ENCODE results near the gene CENPF. TPM values are rescaled to one million over a fixed set of nuclear protein-coding genes. Genes with fewer than 3 reads are reported as not detected.

Gene CENPF, protein sequence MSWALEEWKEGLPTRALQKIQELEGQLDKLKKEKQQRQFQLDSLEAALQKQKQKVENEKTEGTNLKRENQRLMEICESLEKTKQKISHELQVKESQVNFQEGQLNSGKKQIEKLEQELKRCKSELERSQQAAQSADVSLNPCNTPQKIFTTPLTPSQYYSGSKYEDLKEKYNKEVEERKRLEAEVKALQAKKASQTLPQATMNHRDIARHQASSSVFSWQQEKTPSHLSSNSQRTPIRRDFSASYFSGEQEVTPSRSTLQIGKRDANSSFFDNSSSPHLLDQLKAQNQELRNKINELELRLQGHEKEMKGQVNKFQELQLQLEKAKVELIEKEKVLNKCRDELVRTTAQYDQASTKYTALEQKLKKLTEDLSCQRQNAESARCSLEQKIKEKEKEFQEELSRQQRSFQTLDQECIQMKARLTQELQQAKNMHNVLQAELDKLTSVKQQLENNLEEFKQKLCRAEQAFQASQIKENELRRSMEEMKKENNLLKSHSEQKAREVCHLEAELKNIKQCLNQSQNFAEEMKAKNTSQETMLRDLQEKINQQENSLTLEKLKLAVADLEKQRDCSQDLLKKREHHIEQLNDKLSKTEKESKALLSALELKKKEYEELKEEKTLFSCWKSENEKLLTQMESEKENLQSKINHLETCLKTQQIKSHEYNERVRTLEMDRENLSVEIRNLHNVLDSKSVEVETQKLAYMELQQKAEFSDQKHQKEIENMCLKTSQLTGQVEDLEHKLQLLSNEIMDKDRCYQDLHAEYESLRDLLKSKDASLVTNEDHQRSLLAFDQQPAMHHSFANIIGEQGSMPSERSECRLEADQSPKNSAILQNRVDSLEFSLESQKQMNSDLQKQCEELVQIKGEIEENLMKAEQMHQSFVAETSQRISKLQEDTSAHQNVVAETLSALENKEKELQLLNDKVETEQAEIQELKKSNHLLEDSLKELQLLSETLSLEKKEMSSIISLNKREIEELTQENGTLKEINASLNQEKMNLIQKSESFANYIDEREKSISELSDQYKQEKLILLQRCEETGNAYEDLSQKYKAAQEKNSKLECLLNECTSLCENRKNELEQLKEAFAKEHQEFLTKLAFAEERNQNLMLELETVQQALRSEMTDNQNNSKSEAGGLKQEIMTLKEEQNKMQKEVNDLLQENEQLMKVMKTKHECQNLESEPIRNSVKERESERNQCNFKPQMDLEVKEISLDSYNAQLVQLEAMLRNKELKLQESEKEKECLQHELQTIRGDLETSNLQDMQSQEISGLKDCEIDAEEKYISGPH (N-terminal part only)
- total RNA-seq: 1 to 10 TPM; 1.3 to 4.0 (median 1.9) TPM

DNA sequence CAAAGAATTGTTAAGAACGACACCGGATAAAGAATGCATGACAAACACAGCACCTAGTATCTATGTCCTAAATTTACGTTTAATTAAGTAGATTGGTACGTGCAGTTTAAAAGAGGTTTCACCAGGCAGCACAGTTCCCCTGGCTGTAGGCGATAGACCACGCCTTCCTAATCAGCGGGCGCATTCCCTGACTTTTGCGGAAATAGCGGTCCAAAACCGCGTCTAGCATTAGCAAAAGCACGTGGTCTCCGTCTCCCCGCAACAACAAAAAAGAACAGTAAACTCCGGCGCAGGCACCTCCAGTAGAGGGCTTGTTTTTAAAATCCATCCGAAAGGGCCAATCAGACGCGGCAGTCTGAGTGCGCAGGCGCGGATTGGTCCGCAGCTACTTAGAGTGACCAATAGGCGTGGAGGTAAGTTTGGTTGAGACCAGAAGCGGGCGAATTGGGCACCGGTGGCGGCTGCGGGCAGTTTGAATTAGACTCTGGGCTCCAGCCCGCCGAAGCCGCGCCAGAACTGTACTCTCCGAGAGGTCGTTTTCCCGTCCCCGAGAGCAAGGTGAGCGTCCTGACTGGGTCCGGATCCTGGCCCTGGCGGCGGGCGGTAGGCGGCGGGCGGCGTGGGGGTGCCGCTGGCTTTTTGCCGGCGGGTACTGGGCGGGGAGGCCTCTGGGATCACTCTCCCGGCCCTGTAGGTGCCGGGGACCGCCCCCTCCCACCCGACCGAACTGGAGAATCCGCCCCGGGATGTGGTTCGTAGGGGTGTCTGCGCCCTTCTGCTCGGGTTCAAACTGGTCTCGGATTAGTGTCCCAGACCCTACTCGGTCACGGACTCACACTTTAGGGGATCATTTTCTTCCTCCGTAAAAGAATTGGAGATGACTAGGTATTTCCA lies at the start of gene CENPF:
TSS of gene CENPF (plus strand) at position 432 of the 894 bp plus-strand sequence. CDS start 10,560 bp downstream, outside the sequence.
- Histone ChIP-seq H3K27ac (peak within 1 kb of the TSS in 1 of 2 donors; percentile 12), H3K36me3 (no peaks in the 10 kb centered on the region), H3K4me1 (no peaks in the 10 kb centered on the region), H3K4me3 (peak within 1 kb of the TSS; percentile 71 to 97 (median 77)), H3K27me3 (no peaks in the 10 kb centered on the region), H3K9me3 (no peaks in the 10 kb centered on the region)
- TF ChIP-seq, protein P1, sequence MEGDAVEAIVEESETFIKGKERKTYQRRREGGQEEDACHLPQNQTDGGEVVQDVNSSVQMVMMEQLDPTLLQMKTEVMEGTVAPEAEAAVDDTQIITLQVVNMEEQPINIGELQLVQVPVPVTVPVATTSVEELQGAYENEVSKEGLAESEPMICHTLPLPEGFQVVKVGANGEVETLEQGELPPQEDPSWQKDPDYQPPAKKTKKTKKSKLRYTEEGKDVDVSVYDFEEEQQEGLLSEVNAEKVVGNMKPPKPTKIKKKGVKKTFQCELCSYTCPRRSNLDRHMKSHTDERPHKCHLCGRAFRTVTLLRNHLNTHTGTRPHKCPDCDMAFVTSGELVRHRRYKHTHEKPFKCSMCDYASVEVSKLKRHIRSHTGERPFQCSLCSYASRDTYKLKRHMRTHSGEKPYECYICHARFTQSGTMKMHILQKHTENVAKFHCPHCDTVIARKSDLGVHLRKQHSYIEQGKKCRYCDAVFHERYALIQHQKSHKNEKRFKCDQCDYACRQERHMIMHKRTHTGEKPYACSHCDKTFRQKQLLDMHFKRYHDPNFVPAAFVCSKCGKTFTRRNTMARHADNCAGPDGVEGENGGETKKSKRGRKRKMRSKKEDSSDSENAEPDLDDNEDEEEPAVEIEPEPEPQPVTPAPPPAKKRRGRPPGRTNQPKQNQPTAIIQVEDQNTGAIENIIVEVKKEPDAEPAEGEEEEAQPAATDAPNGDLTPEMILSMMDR (IDR thresholded peaks at IDR 0.05): peak in 2 of 3 donors; percentile 10 to 44
- TF ChIP-seq POLR2A (IDR thresholded peaks at IDR 0.05) (no peak), POLR2AphosphoS5 (IDR thresholded peaks at IDR 0.05) (peak in 2 of 3 donors; percentile 48 to 52)
- intact Hi-C loops (cut with DNase I; ENCODE audit: low total_unique reads): no loop called here
- peak; percentile 96 for DNase-seq (ENCODE audit: low spot score in 2 of 2)

DNA sequence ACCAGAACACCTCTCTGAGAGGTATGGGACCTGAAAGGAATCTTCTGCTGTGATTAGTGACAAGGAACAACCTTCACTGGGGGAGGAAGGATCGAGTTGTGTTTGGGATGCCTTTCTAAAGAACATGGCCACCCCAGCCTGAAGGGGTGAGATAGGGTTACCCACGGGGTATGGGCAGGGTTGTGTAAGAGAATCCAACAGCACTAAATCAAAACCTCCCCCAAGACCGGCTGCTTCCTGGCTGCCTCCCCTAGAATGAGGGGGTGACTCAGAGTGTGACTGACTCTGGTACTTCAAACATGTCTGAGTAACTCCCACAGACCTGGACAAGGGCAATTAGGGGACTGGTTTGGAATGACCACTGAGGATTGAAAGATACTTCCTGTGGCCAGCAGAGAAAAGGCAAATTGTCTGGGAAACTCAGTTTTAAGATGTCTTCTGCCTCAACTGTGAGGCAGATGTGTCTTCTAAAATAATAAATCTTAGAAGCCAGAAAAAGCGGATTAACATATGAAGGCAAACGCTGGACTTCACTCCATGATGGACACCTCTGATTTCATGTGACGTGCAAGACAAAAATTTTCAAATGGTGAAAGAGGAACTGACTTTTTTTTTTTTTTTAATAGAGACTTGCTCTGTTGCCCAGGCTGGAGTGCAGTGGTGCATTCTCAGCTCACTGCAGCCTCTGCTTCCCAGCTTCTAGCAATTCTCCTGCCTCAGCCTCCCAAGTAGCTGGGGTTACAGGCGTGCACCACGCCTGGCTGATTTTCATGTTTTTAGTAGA lies 44.9 kb upstream of the CENPF start:
- DNase-seq (ENCODE audit: low spot score in 2 of 2): no peak
- intact Hi-C loops (cut with DNase I; ENCODE audit: low total_unique reads): no loop called here

DNA sequence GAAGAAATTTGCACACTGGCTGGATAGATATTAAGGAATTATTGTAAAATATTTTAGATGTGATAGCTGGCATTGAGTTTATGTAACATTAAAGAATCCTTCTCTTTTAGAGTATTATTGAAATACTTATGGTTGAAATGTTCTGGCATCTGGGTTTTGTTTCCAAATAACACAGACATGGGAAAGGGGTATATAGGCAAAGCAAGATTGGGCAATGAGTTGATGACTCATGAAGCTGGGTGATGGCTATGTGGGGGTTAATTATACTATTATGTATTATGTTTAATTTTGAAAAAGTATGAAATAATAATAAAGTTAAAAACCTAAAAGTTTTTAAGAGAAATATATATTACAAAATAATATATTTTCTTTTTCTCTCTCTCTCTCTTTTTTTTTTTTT lies 39.1 kb upstream of the CENPF start:
- Histone ChIP-seq H3K27ac (no peak overlapping the region), H3K9me3 (no peaks in the 10 kb centered on the region), H3K36me3 (no peaks in the 10 kb centered on the region), H3K27me3 (no peaks in the 10 kb centered on the region), H3K4me3 (no peak overlapping the region), H3K4me1 (peaks cover 0 to 3% of the 10 kb centered on the region in 2 donors)
- no peak for TF ChIP-seq POLR2A (IDR thresholded peaks at IDR 0.05)
- TF ChIP-seq POLR2AphosphoS5 (IDR thresholded peaks at IDR 0.05): no peak
- TF ChIP-seq, protein P1 (IDR thresholded peaks at IDR 0.05): no peak
- DNase-seq (ENCODE audit: low spot score in 2 of 2): no peak
- intact Hi-C loops (cut with DNase I; ENCODE audit: low total_unique reads): no loop called here

More for the DNA sequence above, 44.9 kb upstream of the CENPF start:
- Histone ChIP-seq H3K27me3 (no peaks in the 10 kb centered on the region), H3K4me3 (no peak overlapping the region), H3K27ac (no peak overlapping the region), H3K36me3 (no peaks in the 10 kb centered on the region), H3K4me1 (no peaks in the 10 kb centered on the region), H3K9me3 (no peaks in the 10 kb centered on the region)
- TF ChIP-seq POLR2A (IDR thresholded peaks at IDR 0.05) (no peak), POLR2AphosphoS5 (IDR thresholded peaks at IDR 0.05) (no peak)
- TF ChIP-seq, protein P1 (IDR thresholded peaks at IDR 0.05): no peak

DNA sequence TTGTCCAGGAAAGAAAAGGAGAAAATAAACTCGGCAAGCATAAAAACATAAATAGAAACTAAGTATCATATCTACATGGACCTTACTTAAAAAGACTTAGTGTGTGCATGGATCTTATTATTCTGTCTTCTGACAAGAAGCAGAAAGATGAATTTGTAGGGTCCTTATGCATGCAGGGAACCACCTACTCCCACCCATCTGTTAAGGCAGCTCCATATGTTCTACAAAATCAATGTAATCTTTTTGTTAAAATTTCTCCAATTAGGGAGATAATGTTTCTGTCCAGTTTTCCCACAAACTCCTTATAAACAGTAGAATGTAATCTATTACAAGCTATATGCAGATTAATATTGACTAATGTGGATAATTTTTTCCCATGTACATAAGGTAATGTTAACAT lies 37.7 kb upstream of the CENPF start:
- no peak for TF ChIP-seq POLR2A (IDR thresholded peaks at IDR 0.05)
- TF ChIP-seq, protein P1 (IDR thresholded peaks at IDR 0.05): no peak
- TF ChIP-seq POLR2AphosphoS5 (IDR thresholded peaks at IDR 0.05): no peak
- DNase-seq (ENCODE audit: low spot score in 2 of 2): no peak
- H3K4me3 ChIP-seq: no peak overlapping the region
- intact Hi-C loops (cut with DNase I; ENCODE audit: low total_unique reads): no loop called here
- no peak overlapping the region for H3K27ac ChIP-seq
- H3K27me3 ChIP-seq: no peaks in the 10 kb centered on the region
- H3K4me1 ChIP-seq: peaks cover 0 to 3% of the 10 kb centered on the region in 2 donors
- H3K9me3 ChIP-seq: no peaks in the 10 kb centered on the region
- no peaks in the 10 kb centered on the region for H3K36me3 ChIP-seq
